BJ (cell line): ENCODE data around the gene NKAIN2. TPM values are rescaled to one million over a fixed set of nuclear protein-coding genes. Genes with fewer than 3 reads are reported as not detected.
"Not testable (repeated sequence)": the region's sequence is repeated elsewhere in the genome, so short reads cannot be mapped to it uniquely, and the experiment has no call there.

Experiments
- CTCF ChIA-PET: fragments of 350-600 bp; formaldehyde crosslinking; extraction: SDS; loops from one replicate; lab custom pipeline; 2021; ENCODE audit warnings: antibody characterized with exemption, inconsistent platforms; lab: Yijun Ruan, JAX
- POLR2A ChIA-PET: fragments of 300-600 bp; sonication (Branson Sonifier 250); formaldehyde crosslinking; extraction: SDS; loops from one replicate; lab custom pipeline; 2021; ENCODE audit warnings: antibody characterized with exemption; lab: Charles Lee
- DNase-seq: peaks from one replicate; pipeline ENCODE4 v3.0.0-alpha.2; 2011; ENCODE audit warnings: low read depth
- H3K27me3 ChIP-seq: 2 replicates; pipeline ENCODE4 v1.6.0; 2011; ENCODE audit warnings: low read length; ENCODE audit not compliant: control insufficient read depth, insufficient read depth
- H3K36me3 ChIP-seq: 2 replicates; pipeline ENCODE4 v1.5.1; 2011; ENCODE audit warnings: low read length; ENCODE audit not compliant: control insufficient read depth, insufficient read depth
- H3K4me3 ChIP-seq: 2 replicates; pipeline ENCODE4 v1.5.1; 2011; ENCODE audit warnings: low read depth, mild to moderate bottlenecking, control low read depth, low read length
- CTCF ChIP-seq: IDR thresholded peaks from 2 replicates; pipeline ENCODE4 v1.5.1; 2011; ENCODE audit warnings: low read depth, mild to moderate bottlenecking, control low read depth, inconsistent platforms, low read length, moderate library complexity; ENCODE audit not compliant: insufficient read depth
- polyA plus RNA-seq: library from polyadenylated mRNA; depleted of rRNA; stranded (reverse); fragments of >200 nt; gene quantifications from 2 replicates; pipeline ENCODE4 v1.2.3, GENCODE V29; 2011

The NKAIN2 gene
- polyA plus RNA-seq, 1 experiment, result not detected

GRCh38 chr6:124684621-124685020, 881.0 kb downstream of the NKAIN2 start:
- CTCF ChIA-PET, result no interaction called here
- H3K36me3 ChIP-seq, result no peaks in the 10 kb centered on the region
- POLR2A ChIA-PET, result no interaction called here
- DNase-seq, result no peak
- H3K27me3 ChIP-seq, result no peaks in the 10 kb centered on the region
- H3K4me3 ChIP-seq, result no peak overlapping the region
- TF ChIP-seq CTCF, result no peak

GRCh38 chr6:124688369-124688768, 884.7 kb downstream of the NKAIN2 start:
- CTCF ChIA-PET, result no interaction called here
- POLR2A ChIA-PET, result no interaction called here
- no peak for TF ChIP-seq CTCF
- Histone ChIP-seq H3K36me3 (no peaks in the 10 kb centered on the region), H3K27me3 (no peaks in the 10 kb centered on the region), H3K4me3 (no peak overlapping the region)
- DNase-seq, result no peak

- ChIA-PET POLR2A (no interaction called here), CTCF (no interaction called here)
- TF ChIP-seq CTCF, result no peak
- H3K36me3 ChIP-seq, result no peaks in the 10 kb centered on the region
- DNase-seq, result no peak
- H3K4me3 ChIP-seq, result no peak overlapping the region
- H3K27me3 ChIP-seq, result no peaks in the 10 kb centered on the region
Measured at GRCh38 chr6:124694139-124694705, 890.6 kb downstream of the NKAIN2 start.

GRCh38 chr6:124699038-124699437, 895.4 kb downstream of the NKAIN2 start:
- H3K27me3 ChIP-seq, result no peaks in the 10 kb centered on the region
- no peaks in the 10 kb centered on the region for H3K36me3 ChIP-seq
- CTCF ChIA-PET, result no interaction called here
- no peak for DNase-seq
- POLR2A ChIA-PET, result no interaction called here
- H3K4me3 ChIP-seq, result no peak overlapping the region
- no peak for TF ChIP-seq CTCF

GRCh38 chr6:124703541-124703940, 899.9 kb downstream of the NKAIN2 start:
- Histone ChIP-seq H3K27me3 (no peaks in the 10 kb centered on the region), H3K4me3 (no peak overlapping the region), H3K36me3 (no peaks in the 10 kb centered on the region)
- no peak for DNase-seq
- ChIA-PET CTCF (no interaction called here), POLR2A (no interaction called here)
- TF ChIP-seq CTCF, result no peak

- H3K36me3 ChIP-seq, POLR2A ChIA-PET, H3K27me3 ChIP-seq, H3K4me3 ChIP-seq, DNase-seq, CTCF ChIA-PET: not testable (repeated sequence)
Measured at GRCh38 chr6:124712532-124712931, 908.9 kb downstream of the NKAIN2 start.
